ENCODE measurements around the gene PMF1. TPM values are rescaled to one million over a fixed set of nuclear protein-coding genes. Genes with fewer than 3 reads are reported as not detected.

The PMF1 gene
- total RNA-seq, 6 experiments from 2014 or later, result 32.7 to 41.0 (median 39.5) TPM

DNA sequence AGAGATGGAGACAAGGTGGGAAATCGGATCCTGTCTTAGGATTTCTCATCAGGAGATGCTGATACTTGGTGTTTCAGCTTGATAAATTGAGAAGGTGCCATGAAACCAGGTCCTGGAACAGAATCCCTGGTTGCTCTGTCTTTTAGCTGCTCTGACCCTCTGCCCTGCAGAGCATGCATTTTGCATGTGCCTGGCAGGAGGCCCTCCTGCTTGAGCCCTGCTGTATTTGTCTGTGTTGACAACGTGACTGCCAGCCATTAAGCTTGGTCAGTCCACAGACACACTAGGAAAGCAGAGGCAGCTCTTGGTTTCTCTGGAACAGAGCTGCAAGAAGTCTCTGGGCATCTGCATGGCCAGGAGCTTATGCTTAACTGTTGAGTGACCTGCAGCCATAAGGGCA lies 16.4 kb upstream of the PMF1 start:
- Mint-ChIP-seq H3K9me3 (no peaks in the 10 kb centered on the region), H3K27me3 (ENCODE audit: insufficient read depth) (no peaks in the 10 kb centered on the region), H3K27ac (no peak overlapping the region), H3K4me1 (ENCODE audit: low read depth) (peaks cover 38% of the 10 kb centered on the region), H3K36me3 (ENCODE audit: low read depth) (peaks cover 28% of the 10 kb centered on the region), H3K4me3 (no peak overlapping the region)
- no peak for TF ChIP-seq CTCF (IDR thresholded peaks at IDR 0.05)
- no peak for DNase-seq

DNA sequence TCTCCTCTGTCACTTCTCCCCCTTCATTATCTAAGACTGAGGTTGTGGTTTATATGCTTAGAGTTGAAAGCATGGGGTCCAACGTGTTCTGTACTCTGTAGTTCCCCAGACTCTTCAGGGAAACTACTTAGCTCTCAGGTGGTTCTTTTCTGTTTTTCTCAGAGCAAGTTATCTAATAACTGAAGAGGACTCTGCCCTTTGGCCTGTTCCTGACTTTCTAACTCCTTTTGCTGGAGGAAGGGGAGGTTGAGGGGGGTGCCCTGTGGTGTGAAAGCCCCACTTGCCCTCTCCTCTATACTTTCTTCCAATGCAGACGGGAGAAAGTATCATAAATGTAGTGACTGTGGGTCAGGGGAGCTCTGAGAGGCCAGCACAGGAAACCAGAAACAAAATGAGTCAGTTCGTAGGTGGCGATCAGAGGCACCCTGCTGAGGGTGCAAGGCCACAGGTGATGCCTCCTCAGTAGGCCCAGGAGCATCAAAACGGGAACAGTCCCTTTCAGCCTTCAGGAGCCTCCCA lies 13.9 kb upstream of the PMF1 start:
- H3K4me1 Mint-ChIP-seq (ENCODE audit: low read depth), result peaks cover 27% of the 10 kb centered on the region
- no peaks in the 10 kb centered on the region for H3K27me3 Mint-ChIP-seq (ENCODE audit: insufficient read depth)
- no peaks in the 10 kb centered on the region for H3K9me3 Mint-ChIP-seq
- no peak overlapping the region for H3K27ac Mint-ChIP-seq
- no peak overlapping the region for H3K4me3 Mint-ChIP-seq
- DNase-seq, result no peak
- no peak for TF ChIP-seq CTCF (IDR thresholded peaks at IDR 0.05)
- peaks cover 28% of the 10 kb centered on the region for H3K36me3 Mint-ChIP-seq (ENCODE audit: low read depth)

DNA sequence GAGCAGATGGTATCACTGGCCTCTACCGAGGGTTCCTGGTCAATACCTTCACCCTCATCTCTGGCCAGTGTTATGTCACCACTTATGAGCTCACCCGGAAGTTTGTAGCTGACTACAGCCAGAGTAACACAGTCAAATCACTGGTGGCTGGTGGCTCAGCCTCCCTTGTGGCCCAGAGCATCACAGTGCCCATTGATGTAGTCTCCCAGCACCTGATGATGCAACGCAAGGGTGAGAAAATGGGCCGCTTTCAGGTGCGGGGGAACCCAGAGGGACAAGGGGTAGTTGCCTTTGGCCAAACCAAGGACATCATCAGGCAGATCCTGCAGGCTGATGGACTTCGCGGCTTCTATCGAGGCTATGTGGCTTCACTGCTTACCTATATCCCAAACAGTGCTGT lies 12.8 kb upstream of the PMF1 start:
- DNase-seq, result no peak
- no peaks in the 10 kb centered on the region for H3K9me3 Mint-ChIP-seq
- peaks cover 20% of the 10 kb centered on the region for H3K36me3 Mint-ChIP-seq (ENCODE audit: low read depth)
- peaks cover 19% of the 10 kb centered on the region for H3K4me1 Mint-ChIP-seq (ENCODE audit: low read depth)
- TF ChIP-seq CTCF (IDR thresholded peaks at IDR 0.05), result no peak
- no peak overlapping the region for H3K4me3 Mint-ChIP-seq
- H3K27ac Mint-ChIP-seq, result peak overlapping the region; percentile 57
- no peaks in the 10 kb centered on the region for H3K27me3 Mint-ChIP-seq (ENCODE audit: insufficient read depth)

- Mint-ChIP-seq H3K36me3 (ENCODE audit: low read depth) (peaks cover 18% of the 10 kb centered on the region), H3K4me3 (no peak overlapping the region), H3K4me1 (ENCODE audit: low read depth) (peaks cover 5% of the 10 kb centered on the region; the same call in 1 of the 2 replicates), H3K27ac (peak overlapping the region; percentile 54; the same call in 1 of the 2 replicates), H3K27me3 (ENCODE audit: insufficient read depth) (no peaks in the 10 kb centered on the region), H3K9me3 (no peaks in the 10 kb centered on the region)
- peak; percentile 60 for DNase-seq
- TF ChIP-seq CTCF (IDR thresholded peaks at IDR 0.05), result no peak
These were observed 9.5 kb upstream of the PMF1 start for GRCh38 chr1:156203331-156203730.

DNA sequence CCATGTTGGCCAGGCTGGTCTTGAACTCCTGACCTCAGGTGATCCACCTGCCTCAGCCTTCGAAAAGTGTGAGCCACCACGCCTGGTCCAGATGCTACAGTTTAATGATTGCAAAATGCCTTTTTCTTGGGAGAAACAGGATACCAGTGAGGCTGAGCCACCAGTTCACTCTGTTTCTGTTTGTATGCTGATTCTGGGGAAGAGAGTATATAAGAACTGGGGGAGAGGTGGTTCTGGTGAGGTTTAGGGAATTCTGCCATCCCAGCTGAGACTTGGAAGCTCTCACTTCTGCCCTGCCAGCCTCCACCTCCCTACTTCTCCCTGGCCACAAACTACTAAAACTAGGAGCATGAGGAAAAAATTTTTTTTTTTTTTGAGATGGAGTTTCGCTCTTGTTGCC lies 8.1 kb upstream of the PMF1 start:
- no peak for TF ChIP-seq CTCF (IDR thresholded peaks at IDR 0.05)
- Mint-ChIP-seq H3K9me3 (no peaks in the 10 kb centered on the region), H3K36me3 (ENCODE audit: low read depth) (peaks cover 26% of the 10 kb centered on the region), H3K4me1 (ENCODE audit: low read depth) (peaks cover 5% of the 10 kb centered on the region; the same call in 1 of the 2 replicates), H3K27ac (no peak overlapping the region), H3K27me3 (ENCODE audit: insufficient read depth) (no peaks in the 10 kb centered on the region), H3K4me3 (no peak overlapping the region)
- DNase-seq, result no peak

DNA sequence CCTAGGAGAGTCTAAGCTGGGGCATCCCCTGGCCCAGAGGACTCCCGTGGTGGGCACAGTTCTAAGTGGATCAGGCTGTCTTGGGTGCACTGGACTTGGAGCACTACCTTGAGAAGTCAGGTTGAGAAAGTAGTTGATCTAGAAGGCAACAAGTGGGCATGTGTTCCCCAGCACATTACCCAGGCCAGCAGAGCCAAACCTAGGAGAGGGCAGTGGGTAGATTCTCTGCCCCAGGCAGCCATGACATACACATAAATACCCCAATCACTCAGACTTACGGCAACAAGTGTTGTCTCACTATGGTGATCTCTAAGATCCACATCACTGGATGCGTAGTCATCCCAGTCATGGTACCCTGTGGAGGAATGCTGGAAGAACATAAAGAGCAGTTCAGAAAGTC lies 1.6 kb upstream of the PMF1 start:
- Mint-ChIP-seq H3K27ac (no peak overlapping the region), H3K36me3 (ENCODE audit: low read depth) (peaks cover 40% of the 10 kb centered on the region), H3K4me1 (ENCODE audit: low read depth) (peaks cover 17% of the 10 kb centered on the region), H3K9me3 (no peaks in the 10 kb centered on the region), H3K27me3 (ENCODE audit: insufficient read depth) (peaks cover 6% of the 10 kb centered on the region), H3K4me3 (no peak overlapping the region)
- no peak for DNase-seq
- TF ChIP-seq CTCF (IDR thresholded peaks at IDR 0.05), result no peak

All from HFFc6 (cell line).